ENCODE measurements around the gene OR5AU1. TPM values are rescaled to one million over a fixed set of nuclear protein-coding genes. Genes with fewer than 3 reads are reported as not detected.
"Not testable (repeated sequence)": the region's sequence is repeated elsewhere in the genome, so short reads cannot be mapped to it uniquely, and the experiment has no call there.

Gene OR5AU1
- total RNA-seq, 3 donors from 2014 or later: not detected

DNA sequence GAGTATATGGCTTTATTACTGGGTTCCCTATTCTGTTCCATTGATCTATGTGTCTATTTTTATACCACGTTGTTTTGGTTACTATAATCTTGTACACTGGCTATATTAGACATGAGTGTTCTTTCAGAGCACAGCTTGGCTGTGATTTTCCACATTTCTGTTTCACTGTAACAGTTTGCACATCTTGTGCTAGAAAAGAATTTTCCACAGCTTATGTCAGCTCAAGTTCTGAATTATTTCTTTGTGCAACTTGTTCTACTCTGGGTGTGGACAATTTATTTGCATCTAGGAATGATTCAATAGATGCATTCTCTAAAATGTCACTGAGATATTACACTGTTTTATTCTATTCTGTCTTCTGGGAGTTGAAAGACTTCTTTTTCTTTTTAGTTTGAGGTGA is 28.4 kb upstream of the OR5AU1 start:
- peaks cover 4% of the 10 kb centered on the region for H3K9me3 ChIP-seq
- DNase-seq (no peak), ATAC-seq (no peak)
- intact Hi-C loops (cut with DNase I, micrococcal nuclease): no loop called here
- H3K4me1 ChIP-seq (ENCODE audit: low read depth): no peaks in the 10 kb centered on the region
- TF ChIP-seq, protein P1, sequence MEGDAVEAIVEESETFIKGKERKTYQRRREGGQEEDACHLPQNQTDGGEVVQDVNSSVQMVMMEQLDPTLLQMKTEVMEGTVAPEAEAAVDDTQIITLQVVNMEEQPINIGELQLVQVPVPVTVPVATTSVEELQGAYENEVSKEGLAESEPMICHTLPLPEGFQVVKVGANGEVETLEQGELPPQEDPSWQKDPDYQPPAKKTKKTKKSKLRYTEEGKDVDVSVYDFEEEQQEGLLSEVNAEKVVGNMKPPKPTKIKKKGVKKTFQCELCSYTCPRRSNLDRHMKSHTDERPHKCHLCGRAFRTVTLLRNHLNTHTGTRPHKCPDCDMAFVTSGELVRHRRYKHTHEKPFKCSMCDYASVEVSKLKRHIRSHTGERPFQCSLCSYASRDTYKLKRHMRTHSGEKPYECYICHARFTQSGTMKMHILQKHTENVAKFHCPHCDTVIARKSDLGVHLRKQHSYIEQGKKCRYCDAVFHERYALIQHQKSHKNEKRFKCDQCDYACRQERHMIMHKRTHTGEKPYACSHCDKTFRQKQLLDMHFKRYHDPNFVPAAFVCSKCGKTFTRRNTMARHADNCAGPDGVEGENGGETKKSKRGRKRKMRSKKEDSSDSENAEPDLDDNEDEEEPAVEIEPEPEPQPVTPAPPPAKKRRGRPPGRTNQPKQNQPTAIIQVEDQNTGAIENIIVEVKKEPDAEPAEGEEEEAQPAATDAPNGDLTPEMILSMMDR (IDR thresholded peaks at IDR 0.05): no peak
- H3K36me3 ChIP-seq (ENCODE audit: low read depth): no peaks in the 10 kb centered on the region
- no peak overlapping the region for H3K4me3 ChIP-seq

DNA sequence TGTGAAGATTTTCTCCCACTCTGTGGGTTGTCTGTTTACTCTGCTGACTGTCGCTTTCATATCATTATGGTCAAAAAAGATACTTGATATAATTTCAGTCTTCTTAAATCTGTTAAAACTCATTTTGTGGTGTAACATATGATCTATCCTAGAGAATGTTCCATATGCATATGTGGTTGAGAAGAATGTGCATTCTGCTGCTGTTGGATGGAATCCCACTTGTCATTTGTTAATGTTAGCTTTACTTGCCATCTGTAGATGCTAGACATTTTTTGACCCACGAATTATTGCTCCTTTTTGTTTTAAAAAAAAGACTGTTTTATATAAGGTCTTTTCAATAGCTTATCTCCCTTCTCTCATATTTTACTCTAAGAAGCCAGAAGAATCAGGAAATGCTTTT is 26.3 kb upstream of the OR5AU1 start:
- Histone ChIP-seq H3K36me3 (ENCODE audit: low read depth) (no peaks in the 10 kb centered on the region), H3K9me3 (peaks cover 4% of the 10 kb centered on the region), H3K4me1 (ENCODE audit: low read depth) (no peaks in the 10 kb centered on the region), H3K4me3 (no peak overlapping the region)
- intact Hi-C loops (cut with DNase I, micrococcal nuclease): no loop called here
- DNase-seq: no peak
- no peak for ATAC-seq
- TF ChIP-seq, protein P1 (IDR thresholded peaks at IDR 0.05): no peak

DNA sequence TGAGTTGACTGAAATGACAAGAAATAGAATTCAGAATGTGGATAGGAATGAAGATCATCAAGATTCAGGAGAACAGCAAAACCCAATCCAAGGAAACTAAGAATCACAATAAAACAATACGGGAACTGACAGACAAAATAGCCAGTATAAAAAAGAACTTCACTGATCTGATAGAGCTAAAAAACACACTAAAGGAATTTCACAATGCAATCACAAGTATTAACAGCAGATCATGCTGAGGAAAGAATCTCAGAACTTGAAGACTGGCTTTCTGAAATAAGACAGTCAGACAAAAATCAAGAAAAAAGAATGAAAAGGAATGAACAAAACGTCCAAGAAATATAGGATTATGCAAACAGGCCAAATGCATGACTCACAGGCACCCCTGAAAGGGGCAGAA is 15.3 kb upstream of the OR5AU1 start:
- DNase-seq (no peak), ATAC-seq (no peak)
- no peaks in the 10 kb centered on the region for H3K36me3 ChIP-seq (ENCODE audit: low read depth)
- no peak overlapping the region for H3K4me3 ChIP-seq
- H3K4me1 ChIP-seq (ENCODE audit: low read depth): no peaks in the 10 kb centered on the region
- H3K9me3 ChIP-seq: no peaks in the 10 kb centered on the region
- TF ChIP-seq, protein P1 (IDR thresholded peaks at IDR 0.05): no peak
- intact Hi-C loops (cut with DNase I, micrococcal nuclease): no loop called here

DNA sequence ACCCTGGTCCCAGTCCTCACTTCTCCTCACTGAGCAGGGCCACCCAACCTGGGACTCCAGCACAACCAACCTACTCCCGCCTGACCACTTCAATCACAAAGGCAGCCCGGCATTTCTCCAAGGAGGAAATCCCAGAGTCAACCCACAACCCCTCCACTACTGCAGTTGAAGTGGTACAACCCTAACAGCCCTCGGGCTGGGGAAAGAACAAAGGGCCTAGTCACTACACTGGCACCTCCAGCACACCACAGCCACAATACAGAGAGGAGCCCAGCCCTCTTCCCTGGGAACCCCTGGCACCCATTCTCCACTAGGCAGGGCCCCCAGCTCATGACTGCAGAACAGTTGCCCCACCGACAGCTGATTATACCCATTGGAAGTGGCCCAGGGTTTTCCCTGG is 13.7 kb upstream of the OR5AU1 start:
- H3K4me3 ChIP-seq: no peak overlapping the region
- no peaks in the 10 kb centered on the region for H3K36me3 ChIP-seq (ENCODE audit: low read depth)
- no peaks in the 10 kb centered on the region for H3K9me3 ChIP-seq
- DNase-seq (no peak), ATAC-seq (no peak)
- H3K4me1 ChIP-seq (ENCODE audit: low read depth): no peaks in the 10 kb centered on the region
- TF ChIP-seq, protein P1 (IDR thresholded peaks at IDR 0.05): no peak
- intact Hi-C loops (cut with DNase I, micrococcal nuclease): no loop called here

DNA sequence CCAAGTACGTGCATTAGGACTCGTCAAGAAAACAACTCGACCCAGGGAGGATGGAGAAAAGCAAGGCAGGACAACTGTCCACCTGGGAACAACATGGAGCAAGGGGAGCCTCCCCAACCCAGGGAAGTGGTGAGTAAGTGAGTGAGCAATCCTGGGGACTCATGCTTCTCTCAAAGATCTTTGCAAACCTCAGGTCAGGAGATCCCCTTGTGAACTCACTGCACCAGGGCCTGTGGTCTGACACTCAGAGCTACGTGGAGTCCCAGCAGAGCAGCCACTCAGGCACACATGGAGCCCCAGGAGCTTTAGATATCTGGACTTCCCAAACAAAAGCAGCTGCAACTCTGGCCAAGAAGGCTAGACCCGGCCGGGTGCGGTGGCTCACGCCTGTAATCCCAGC is 12.2 kb upstream of the OR5AU1 start:
- Histone ChIP-seq H3K36me3 (ENCODE audit: low read depth) (no peaks in the 10 kb centered on the region), H3K4me3 (no peak overlapping the region), H3K4me1 (ENCODE audit: low read depth) (no peaks in the 10 kb centered on the region), H3K9me3 (no peaks in the 10 kb centered on the region)
- intact Hi-C loops (cut with DNase I, micrococcal nuclease): no loop called here
- ATAC-seq (no peak), DNase-seq (no peak)
- TF ChIP-seq, protein P1 (IDR thresholded peaks at IDR 0.05): no peak

DNA sequence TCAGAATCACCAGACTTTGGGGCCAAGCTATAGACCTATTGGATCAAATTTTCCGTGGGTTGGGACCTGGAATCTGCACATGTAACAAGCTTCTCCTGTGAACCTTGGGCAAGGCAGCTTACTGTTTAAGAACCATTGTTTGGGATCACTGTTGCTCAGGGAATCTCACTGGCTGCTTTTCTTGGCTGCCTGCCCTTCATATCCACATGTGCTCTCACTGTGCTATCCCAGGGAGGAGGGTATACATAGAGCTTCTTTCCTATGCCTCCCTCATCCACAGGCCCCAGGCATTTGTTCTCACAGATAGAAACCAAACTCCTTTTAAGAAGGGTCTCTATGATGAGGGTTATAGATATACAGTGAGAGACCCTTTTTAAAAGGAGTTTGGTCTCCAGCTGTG is 9.8 kb upstream of the OR5AU1 start:
- ATAC-seq; H3K4me3 ChIP-seq; intact Hi-C loops (cut with DNase I, micrococcal nuclease); DNase-seq; H3K36me3 ChIP-seq (ENCODE audit: low read depth); H3K9me3 ChIP-seq; H3K4me1 ChIP-seq (ENCODE audit: low read depth): not testable (repeated sequence)

DNA sequence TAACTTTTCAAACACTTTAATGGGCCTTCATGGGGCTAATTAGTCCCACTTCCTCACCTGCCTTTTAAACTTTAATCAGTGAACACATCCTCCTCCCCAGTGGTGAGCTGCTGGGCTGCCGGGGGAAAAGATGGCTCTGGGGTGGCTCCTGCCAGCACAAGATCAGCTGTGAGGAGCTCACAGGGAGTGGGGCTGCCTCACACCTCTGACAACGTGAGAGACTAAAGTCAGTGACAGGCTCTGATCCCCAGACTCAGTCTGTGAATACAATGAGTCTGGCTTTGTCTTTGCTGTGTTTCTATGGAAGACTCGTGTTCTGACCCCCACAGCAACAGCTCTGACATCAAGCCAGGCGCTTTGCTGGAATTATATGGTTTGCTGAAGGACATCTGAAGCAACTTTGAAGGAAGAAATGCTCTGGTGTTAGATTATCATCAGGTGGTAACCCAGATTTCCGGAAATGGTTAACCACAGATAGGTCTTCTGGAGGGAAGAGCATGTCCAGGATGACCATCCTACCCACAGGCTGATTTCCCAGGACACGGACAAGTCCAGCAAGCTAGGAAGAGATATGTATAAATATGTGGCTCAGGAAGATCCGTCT is 9.2 kb upstream of the OR5AU1 start:
- intact Hi-C loops (cut with DNase I, micrococcal nuclease); DNase-seq; ATAC-seq; H3K36me3 ChIP-seq (ENCODE audit: low read depth); H3K4me3 ChIP-seq; H3K4me1 ChIP-seq (ENCODE audit: low read depth); H3K9me3 ChIP-seq: not testable (repeated sequence)

Measured in mucosa of descending colon (tissue), 3 donors.